HG02884 (cell line): ENCODE data around the gene PPFIA3.
"Not testable (repeated sequence)": the region's sequence is repeated elsewhere in the genome, so short reads cannot be mapped to it uniquely, and the experiment has no call there.

ENCODE experiments used
- ATAC-seq: cut with Tn5 transposase; IDR thresholded peaks from one replicate; pipeline ENCODE4 v1.9.1; 2021; ENCODE audit warnings: mild to moderate bottlenecking, moderate library complexity; ENCODE audit not compliant: unreplicated experiment

The PPFIA3 gene

DNA sequence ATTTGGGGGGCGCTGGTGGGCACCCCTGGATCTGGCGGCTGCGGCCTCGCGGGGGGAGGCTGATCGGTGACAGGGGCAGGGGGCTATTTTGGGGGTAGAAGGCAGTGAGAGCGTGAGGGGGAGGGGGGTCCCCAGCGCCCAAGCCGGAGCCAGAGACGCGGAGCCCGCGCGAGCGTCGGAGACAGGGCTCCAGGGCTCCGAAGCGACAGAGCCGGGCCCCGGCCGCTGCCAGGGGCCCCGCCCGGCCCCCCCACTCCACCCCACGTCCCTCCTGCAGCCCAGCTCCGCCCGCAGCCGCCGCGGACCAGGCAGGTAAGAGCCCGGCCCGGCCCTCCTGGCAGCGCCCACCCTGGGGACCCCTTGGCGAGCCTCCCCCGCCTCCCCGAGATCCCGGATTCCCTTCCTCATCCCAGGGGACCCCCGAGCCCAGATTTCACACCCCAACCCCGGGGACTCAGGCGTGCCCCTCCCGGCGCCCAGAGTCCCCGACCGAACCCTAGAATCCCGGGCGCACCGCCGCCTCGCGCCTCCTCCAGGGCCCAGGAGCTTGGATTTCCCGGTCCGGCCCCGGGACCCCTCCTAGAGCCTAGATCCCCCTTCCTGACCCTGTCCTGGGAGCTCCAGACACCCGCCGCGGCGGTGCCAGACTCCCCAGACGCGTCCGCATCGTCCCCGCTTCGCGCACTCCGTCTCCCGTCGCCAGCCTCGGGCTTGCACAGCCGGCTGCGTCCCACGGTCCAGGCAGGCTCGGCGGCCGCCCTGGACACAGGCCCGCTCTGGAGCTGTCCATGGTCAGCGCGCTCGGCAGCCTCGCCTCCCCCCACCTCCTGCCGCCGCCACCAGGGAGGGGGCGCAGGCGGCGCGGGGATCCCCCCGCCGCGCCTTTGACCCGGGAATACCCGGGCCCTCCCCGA is at the start of gene PPFIA3:
Gene PPFIA3, plus strand, starts transcription at position 134 of the 914 bp plus-strand sequence. CDS start 8,330 bp downstream, outside the sequence.
- no peak for ATAC-seq

DNA sequence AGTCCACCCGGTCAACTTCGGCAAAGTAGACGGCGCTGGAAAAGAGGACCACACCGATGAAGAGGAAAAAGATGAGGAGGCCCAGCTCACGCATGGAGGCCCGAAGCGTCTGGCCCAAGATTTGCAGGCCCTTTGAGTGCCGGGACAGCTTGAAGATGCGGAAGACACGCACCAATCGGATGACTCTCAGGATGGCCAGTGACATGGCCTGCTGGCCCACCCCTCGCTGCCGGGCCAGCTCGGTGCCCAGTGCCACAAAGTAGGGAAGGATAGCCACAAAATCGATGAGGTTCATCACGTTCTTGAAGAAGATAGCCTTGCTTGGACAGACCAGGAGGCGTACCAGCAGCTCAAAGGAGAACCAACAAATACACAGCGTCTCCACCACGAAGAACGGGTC is 48.9 kb upstream of the PPFIA3 start:
- ATAC-seq, result no peak

DNA sequence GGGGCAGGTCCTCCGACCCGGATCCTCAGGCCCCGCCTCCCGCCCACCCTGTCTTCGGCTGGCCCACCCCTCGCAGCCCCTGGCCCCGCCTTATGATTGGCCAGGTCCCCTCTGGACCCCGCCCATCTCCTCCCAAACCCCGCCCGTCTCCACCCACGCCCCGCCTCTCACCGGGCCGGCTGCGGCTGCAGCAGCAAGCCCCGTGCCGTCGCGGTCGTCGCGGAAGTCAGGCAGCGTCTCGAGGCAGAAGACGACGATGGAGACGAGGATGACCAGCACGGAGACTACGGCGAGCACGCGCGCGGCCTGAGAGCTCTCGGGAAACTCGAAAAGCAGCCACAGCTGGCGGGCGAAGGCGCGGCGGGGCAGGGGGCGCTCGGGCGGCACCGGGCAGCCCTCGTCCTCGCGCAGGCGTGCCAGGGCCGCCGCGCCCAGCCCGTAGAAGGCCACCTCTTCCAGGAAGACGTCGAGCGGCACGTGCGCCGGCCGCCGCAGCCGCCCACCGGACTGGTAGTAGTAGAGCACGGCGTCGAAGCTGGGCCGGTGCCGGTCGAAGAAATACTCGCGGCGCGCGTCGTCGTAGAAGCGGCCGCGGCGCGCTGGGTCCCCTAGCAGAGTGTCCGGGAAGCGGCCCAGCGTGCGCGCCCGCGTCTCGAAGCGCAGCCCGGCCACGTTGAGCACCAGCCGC is 47.3 kb upstream of the PPFIA3 start:
- no peak for ATAC-seq

DNA sequence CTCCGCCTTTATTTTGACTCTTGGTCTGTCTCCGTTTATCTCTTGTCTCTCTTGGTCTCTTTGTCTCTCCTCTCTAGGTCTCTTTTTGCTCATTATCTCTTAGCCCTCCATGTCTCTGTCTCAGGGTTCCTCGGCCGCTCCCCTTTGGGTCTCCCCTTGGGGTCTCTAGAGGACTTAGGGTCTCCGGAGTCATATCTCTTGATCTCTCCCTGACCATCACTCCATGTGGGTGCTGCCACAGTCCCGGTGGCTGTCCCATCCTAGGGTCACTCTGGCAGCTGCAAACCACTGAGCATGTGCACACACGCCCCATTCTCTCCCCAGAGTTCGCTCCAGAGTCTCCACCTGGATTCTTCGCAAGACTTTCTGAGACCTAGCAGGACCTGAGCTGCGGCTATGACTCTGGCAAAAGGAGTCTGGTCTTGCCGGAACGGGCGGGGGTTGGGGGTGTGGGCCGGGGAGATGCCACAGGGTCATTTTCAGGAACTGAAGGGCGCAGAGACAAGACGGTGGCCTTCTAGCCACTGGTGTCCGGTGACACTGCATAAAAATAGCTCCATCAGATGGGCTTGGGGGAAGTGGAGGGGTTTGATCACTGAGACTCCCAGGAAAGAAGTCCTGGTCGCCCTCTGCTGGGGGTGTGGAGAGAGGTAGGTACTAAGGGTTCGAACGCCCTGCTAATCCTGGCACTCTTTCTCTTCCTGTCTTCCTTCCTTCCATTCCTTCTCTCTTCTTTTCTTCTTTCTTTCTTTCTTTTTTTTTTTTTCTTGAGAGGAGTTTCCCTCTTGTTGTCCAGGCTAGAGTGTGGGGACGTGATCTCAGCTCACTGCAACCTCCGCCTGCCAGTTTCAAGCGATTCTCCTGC is 45.6 kb upstream of the PPFIA3 start:
- no peak for ATAC-seq

DNA sequence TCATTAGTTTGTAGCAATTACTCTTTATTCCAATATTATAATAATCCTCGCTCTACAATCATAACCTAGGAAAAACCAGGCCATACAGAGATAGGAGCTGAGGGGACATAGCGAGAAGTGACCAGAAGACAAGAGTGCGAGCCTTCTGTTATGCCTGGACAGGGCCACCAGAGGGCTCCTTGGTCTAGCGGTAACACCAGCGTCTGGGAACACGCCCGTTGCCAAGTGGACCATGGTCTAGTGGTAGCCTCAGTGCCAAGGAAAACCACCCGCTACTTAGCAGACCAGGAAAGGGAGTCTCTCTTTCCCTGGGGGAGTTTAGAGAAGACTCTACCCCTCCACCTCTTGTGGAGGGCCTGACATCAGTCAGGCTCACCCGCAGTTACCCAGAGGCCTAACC is 44.5 kb upstream of the PPFIA3 start:
- ATAC-seq, result not testable (repeated sequence)

DNA sequence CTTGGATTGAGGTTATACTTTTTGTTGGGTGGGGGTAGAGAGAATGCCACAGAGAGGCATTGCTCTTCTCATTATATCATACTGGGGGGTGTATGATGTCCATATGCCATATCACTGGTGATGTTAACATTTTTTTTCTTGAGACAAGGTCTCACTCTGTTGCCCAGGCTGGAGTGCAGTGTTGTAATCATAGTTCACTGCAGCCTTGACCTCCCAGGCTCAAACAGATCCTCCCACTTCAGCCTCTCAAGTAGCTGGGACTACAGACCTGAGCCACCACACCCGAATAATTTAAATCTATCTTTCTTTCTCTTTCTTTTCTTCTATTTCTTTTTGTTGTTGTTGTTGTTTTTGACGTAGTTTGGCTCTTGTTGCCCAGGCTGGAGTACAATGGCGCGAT is 39.0 kb upstream of the PPFIA3 start:
- no peak for ATAC-seq

DNA sequence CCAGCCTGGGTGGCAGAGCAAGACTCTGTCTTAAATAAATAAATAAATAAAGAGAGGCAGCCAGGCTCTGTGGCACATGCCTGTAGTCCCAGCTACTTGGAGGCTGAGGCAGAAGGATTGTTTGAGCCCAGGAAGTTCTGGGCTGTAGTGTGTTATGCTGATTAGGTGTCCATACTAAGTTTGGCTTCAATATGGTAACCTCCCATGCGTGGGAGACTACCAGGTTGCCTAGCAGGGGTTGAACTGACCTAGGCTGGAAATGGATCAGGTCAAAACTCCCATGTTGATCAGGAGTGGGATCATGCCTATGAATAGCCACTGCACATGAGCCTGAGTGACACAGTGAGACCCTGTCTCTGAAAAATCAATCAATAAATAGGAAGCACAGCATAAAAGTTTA is 38.1 kb upstream of the PPFIA3 start:
- no peak for ATAC-seq

DNA sequence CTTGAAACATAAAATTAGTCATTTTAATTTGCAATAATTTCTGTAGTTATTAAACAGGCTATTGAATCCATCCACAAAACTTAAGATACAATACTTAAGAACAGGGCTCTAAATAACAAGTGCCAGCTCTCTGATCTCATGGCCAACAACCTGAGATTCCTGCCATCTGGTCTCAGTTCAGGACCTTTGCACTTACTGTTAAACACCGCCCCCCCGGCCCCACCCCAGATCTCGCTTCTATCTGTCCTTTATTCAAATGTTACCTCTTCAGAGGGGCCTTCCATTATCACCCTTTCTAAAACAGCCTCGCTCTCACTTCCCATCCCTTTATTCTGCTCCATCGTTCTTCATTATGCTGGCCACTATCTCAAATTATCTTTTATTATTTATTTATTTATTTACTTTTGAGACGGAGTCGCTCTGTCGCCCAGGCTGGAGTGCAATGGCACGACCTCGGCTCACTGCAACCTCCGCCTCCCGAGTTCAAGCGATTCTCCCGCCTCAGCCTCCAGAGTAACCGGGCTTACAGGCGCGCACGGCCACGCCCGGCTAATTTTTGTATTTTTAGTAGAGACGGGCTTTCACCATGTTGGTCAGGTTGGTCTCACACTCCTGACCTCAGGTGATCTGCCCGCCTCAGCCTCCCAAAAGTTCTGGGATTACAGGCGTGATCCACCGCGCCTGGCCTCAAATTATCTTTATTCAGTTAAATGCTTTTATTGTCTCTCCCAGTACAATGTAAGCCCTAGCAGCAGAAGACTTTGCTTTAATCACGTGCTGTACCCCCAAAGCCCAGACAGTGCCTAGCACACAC is 34.9 kb upstream of the PPFIA3 start:
- no peak for ATAC-seq

DNA sequence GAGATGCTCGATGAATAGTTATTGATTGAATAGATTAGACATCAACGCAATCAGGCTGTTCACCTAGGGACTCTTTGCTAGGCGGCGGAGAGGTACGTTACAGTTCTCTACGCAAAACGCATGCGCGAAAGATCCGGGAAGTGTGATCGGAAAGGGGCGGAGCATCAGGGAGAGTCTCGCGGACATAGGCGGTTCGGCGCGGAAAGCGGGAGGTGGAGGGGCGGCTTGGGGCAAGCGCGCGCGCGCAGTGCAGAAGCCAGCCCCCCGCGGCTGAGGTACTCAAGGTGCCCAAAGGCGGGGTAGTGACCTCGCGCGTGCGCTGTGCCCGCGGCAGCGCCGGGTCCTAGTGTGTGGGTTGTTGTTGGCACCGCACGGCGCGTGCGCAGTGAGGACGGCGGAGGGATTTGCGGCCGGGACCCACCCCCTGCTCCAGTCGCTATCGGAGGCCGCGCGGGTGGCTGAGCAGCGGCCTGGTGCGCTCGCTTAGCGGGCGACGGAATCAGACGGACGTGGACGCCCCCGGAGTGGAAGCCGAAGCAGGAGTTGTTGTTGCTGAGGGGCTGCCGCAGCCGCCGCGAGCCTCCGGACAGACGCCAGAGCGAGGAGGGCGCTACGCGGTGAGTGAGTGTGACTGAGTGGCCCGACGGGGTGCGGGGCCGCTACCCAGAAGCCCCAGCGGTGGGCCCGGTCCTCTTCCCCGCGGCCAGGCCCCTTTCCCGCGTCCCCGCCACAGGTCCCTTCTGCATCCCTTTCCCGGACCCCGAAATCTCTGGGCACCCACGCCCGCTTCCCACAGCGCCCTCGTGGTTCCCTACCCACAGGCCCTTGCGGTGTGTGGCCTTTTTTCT is 34.1 kb upstream of the PPFIA3 start, which contains the start of gene SNRNP70:
Gene SNRNP70, plus strand, starts transcription at position 432 of the 848 bp plus-strand sequence. CDS start 964 bp downstream, outside the sequence.
- ATAC-seq, result no peak

DNA sequence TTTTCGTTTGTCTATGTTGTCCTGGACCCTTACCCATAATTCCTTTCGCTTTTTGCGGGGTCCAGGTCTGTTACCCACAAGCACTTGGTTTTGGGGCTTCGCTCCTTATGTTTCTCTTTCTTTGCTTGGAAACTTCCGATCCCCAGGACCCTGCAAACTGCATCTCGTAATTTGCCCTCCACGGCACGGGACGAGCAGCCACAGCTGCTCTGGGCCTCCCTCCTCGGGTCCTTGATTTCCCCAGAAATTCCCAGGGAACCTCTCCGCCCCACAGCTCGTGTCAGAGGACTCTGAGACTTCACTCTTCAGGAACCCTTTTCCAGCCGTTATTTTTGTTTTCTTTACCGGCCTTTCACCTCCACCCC is 33.5 kb upstream of the PPFIA3 start:
- ATAC-seq, result no peak

DNA sequence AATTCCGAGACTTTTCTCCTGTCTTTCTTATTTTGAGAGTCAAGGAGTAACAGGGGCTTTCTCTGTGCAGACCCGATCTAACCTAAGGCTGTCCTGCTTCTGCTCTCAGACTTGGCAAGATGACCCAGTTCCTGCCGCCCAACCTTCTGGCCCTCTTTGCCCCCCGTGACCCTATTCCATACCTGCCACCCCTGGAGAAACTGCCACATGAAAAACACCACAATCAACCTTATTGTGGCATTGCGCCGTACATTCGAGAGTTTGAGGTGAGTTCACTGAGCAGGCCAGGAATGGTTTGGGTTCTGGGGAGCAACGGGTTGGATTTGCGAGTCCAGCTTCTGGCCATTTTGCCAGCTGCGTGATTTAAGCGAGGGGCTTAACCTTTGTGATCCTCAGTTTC is 33.0 kb upstream of the PPFIA3 start:
- ATAC-seq, result no peak

DNA sequence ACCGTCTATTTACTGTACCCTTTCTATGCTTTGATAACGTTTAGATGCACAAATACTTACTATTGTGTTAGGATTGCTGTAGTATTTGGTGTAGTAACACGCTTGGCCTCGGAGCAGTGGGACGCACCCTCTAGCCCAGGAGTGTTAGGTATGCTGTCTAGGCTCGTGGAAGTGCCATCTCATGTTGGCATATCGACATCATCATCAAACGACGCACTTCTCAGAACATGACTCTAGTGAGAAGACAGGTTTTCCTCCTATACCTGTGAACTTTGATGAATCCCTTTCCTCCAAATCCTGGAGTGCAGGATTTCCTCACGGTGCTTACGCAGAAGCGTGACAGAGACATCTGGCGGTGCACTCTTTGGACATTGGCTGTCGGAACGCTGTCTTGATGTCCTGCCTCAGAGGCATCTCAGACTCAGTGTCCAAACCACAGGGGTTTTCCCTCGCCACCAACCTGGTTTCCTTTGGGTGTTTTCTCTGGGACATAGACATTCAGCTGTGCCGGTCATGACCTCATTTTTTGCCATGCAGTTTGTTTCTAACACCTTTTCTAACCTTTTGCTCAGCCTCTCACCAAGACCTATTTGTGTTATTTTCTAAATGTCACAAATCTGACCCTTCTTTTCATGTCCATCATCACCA is 27.8 kb upstream of the PPFIA3 start:
- no peak for ATAC-seq

DNA sequence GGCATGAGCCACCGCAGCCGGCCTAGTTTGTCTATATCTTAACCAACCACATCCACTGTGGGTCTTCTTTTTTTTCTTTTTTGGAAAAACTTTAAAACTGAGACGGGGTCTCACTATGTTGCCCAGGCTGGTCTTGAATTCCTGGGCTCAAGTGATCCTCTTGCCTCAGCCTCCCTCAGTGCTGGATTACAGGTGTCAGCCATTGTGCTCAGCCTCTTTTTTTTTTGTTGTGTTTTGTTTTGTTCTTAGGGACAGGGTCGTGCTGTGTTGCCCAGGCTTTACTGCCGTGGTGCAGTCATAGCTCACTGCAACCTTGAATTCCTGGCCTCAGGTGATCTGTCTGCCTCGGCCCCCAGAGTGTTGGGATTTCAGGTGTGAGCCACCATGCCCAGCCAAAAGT is 26.7 kb upstream of the PPFIA3 start:
- ATAC-seq, result no peak

DNA sequence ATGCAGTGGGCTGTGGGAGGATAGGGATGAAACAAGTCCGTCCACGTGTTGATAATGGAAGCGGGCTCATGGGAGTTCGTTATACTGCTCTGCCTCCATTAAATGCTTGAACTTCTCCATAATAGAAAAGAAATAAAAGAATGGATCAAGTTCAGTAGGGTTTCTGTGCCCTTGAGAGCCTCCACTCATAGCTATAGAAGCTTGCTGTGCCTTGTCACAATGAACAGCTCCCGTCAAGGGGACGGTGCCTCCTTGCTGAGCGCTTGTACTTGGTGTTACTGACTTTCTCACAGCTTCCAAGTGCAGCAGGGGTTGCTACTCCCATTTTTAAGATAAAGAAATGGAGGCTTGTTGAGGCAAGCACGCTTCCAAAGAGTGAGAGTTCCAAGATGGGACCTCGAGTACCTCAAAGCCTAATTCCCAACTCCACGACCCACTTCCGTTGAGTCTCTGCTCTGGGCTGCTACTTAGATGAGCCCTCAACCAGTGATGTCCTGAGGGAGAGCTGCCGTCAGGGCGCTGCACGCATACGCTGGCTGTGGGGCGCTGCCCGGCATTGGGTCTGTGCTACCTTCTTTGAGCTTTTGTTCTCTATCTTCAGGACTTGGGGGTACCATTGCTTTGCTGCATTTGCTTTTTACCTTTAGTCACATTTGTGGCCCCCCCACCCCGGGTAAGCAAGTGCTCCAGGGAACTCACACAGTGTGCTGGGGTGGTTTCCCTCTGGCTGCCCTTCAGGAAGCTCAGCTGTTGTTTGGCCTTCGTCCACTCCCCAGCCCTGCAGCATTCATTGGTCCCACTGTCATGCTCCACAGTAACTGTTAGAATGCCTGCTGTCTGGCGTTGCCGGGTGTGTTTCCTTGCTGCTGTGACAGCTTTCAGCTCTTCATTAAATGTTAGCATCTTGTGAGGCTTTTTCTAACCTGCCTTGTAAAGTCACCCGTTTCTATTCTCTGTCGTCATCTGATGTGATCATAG is 24.6 kb upstream of the PPFIA3 start:
- ATAC-seq, result no peak

DNA sequence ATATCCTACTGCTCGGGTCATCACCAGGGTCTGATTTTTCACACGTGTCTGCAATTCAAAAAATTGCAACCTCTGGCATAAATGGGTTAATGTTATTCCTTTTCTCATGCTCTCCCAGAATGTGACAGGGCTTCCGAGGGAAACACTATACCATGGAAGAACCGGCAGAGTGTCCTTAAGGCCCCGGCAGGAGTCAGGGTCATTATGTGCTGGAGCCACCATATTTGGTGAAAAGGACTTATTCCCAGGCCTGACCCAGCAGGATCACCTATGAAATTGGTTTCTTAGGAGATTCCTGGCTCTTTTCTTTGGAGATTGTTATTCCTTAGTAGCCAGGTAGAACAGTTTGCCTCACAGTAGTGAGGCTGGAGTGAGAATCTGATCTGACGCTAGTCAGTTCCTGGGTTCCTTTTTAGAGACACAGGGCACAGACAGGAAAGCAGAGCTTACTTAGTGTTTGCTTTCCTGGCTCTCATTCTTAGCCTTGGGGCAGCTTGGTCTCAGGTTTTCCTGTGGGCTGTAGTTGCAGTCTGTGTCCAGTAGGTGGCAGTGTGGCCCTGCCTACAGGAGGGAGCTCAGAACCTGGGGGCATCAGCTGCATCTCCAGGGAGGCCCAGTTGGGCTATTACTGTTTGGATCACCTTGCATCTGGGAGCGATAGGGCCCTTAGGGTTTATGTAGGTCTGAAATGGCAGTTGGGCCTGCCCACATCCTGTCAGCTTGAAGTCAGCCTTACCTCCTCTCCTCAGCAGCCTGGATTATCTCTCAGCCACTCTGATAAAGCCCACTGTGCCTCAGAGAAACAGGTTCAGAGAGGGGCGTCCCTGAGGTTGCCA is 21.7 kb upstream of the PPFIA3 start:
- ATAC-seq, result no peak

DNA sequence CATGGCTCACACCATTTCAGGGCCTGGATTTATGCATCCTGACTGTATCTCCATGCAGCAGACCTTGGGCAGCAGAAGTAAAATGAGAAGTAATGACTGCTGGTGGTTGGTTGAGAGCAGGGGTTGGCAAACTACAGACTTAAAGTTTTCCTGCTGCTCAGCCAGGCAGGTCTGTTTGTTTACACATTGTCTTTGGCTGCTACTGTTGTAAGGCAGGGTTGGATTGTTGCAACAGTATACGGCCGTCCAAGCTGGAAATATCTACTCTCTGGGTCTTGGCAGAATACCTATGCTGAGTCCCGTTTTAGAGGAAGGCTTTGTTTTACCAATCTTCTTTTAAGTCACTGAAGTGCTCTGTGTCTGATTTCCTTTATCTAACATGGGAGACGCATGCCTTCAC is 20.5 kb upstream of the PPFIA3 start:
- ATAC-seq, result no peak

DNA sequence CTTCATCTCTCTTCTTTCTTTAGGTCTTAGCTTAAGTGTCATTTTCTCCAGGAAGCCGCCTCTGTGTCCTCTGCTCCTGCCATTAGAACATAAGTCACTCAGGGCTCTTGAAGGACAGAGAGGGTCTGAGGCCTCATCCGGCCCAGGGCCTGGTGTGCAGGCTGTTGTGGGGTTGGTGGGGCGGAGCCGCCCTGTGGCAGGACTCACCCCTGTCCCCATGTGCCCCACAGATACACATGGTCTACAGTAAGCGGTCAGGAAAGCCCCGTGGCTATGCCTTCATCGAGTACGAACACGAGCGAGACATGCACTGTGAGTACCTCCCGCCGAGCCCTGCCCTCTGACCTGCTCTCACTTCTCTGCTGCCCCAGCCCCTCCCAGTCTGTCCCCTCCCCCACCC is 18.2 kb upstream of the PPFIA3 start:
- no peak for ATAC-seq
